ENCODE data around the gene PLXNA3. TPM values are rescaled to one million over a fixed set of nuclear protein-coding genes. Genes with fewer than 3 reads are reported as not detected.

Gene PLXNA3
- total and polyA plus RNA-seq, 10 of the 15 experiments (the other 5 are each of a cell fraction or from before 2014, with no cell fraction given) = 0.26 to 26.8 (median 3.4) TPM

- Histone ChIP-seq H2AFZ (ENCODE audit: control insufficient read depth, low read depth, low read length) (no peak overlapping the region), H4K20me1 (ENCODE audit: control insufficient read depth, insufficient read depth) (no peaks in the 10 kb centered on the region), H3K9me3 (replicated peaks; ENCODE audit: control insufficient read depth, insufficient read depth, low read length) (no peaks in the 10 kb centered on the region; the same call in 2 of the 3 replicates), H3K4me3 (no peak overlapping the region), H3K27me3 (replicated peaks in 1 of 2; ENCODE audit: control insufficient read depth in 2 of 2, insufficient read depth in 2 of 2, low read length in 1 of 2) (no peaks in the 10 kb centered on the region), H3K79me2 (ENCODE audit: control insufficient read depth, insufficient read depth, low read length) (no peaks in the 10 kb centered on the region), H3K36me3 (ENCODE audit: control insufficient read depth in 2 of 2, insufficient read depth in 2 of 2, low read length in 1 of 2) (peaks cover 0 to 2% of the 10 kb centered on the region in 2 experiments; a peak in 2 of 4 replicates), H3K4me1 (ENCODE audit: control insufficient read depth, insufficient read depth, low read length) (no peaks in the 10 kb centered on the region), H3K4me2 (ENCODE audit: control insufficient read depth, insufficient read depth) (no peak overlapping the region), H3K9ac (ENCODE audit: control insufficient read depth, insufficient read depth, low read length) (no peak overlapping the region), H3K27ac (ENCODE audit: control insufficient read depth, insufficient read depth) (no peak overlapping the region)
- ATAC-seq (no peak), FAIRE-seq (no peak), DNase-seq (ENCODE audit: low read depth, low spot score) (no peak)
- TF ChIP-seq SMARCA5 (IDR thresholded peaks at IDR 0.05) = no peak
- TF ChIP-seq BHLHE40 (IDR thresholded peaks at IDR 0.05; ENCODE audit: borderline replicate concordance in 1 of 2, low read depth in 2 of 2, low read length in 1 of 2) = no peak
- no peak for TF ChIP-seq ZNF24 (IDR thresholded peaks at IDR 0.05)
- TF ChIP-seq ZBED1 (IDR thresholded peaks at IDR 0.05; ENCODE audit: borderline replicate concordance) = no peak
- no peak for TF ChIP-seq FOXM1 (IDR thresholded peaks at IDR 0.05; ENCODE audit: low read depth, low read length)
- TF ChIP-seq HCFC1 (IDR thresholded peaks at IDR 0.05; ENCODE audit: low read length) = no peak
- 96% methylated on average over 9 of the region's 9 CpGs for WGBS (ENCODE audit: insufficient coverage, insufficient replicate concordance, low lambda C conversion rate, missing lambda C conversion rate)
- ChIA-PET POLR2A (interaction anchor here (1.2 kb wide), 1 partner anchor 22 kb away, joined by 3 read pairs; no protein-coding TSS in a partner anchor), SMC1A (ENCODE audit: uncharacterized antibody, unreplicated experiment) (no interaction called here), CTCF (no interaction called here), RAD21 (ENCODE audit: unreplicated experiment) (no interaction called here)
- intact Hi-C loops (cut with micrococcal nuclease; ENCODE audit: unreplicated experiment) (no loop called here), in situ Hi-C loops (cut with MboI) (no loop called here)
- no TSS peak for BruUV-seq (replicated peaks)
These were observed 5.3 kb upstream of the PLXNA3 start for GRCh38 chrX:154452823-154453222.

- intact Hi-C loops (cut with micrococcal nuclease; ENCODE audit: unreplicated experiment) = no loop called here
- H3K36me3 ChIP-seq (ENCODE audit: control insufficient read depth in 2 of 2, insufficient read depth in 2 of 2, low read length in 1 of 2) = no peaks in the 10 kb centered on the region
- ATAC-seq = peak; percentile 60
- no peak for TF ChIP-seq IRF5 (IDR thresholded peaks at IDR 0.05; ENCODE audit: borderline replicate concordance)
- TF ChIP-seq BCLAF1 (IDR thresholded peaks at IDR 0.05) = no peak
- TF ChIP-seq ATF3 (IDR thresholded peaks at IDR 0.05; ENCODE audit: borderline replicate concordance, extremely low read depth, low read depth, low read length) = no peak
These were observed 478 bp upstream of the PLXNA3 start for GRCh38 chrX:154457491-154458115.

More at GRCh38 chrX:154457491-154458115, 478 bp upstream of the PLXNA3 start:
- Histone ChIP-seq H4K20me1 (ENCODE audit: control insufficient read depth, insufficient read depth) (no peaks in the 10 kb centered on the region), H3K4me2 (ENCODE audit: control insufficient read depth, insufficient read depth) (no peak overlapping the region), H3K9me3 (replicated peaks; ENCODE audit: control insufficient read depth, insufficient read depth, low read length) (no peaks in the 10 kb centered on the region; the same call in 2 of the 3 replicates), H3K27ac (ENCODE audit: control insufficient read depth, insufficient read depth) (peak overlapping the region; percentile 61), H3K4me3 (peak overlapping the region; percentile 50), H3K27me3 (replicated peaks in 1 of 2; ENCODE audit: control insufficient read depth in 2 of 2, insufficient read depth in 2 of 2, low read length in 1 of 2) (no peaks in the 10 kb centered on the region), H2AFZ (ENCODE audit: control insufficient read depth, low read depth, low read length) (peak overlapping the region; percentile 33), H3K79me2 (ENCODE audit: control insufficient read depth, insufficient read depth, low read length) (peaks cover 9% of the 10 kb centered on the region), H3K9ac (ENCODE audit: control insufficient read depth, insufficient read depth, low read length) (no peak overlapping the region; the same call in 1 of the 2 replicates), H3K4me1 (ENCODE audit: control insufficient read depth, insufficient read depth, low read length) (no peaks in the 10 kb centered on the region)
- DNase-seq (ENCODE audit: low read depth, low spot score) (no peak), FAIRE-seq (no peak)
- no TSS peak for BruUV-seq (replicated peaks)
- ChIA-PET SMC1A (ENCODE audit: uncharacterized antibody, unreplicated experiment) (interaction anchor here (1.1 kb wide), 1 partner anchor 69 kb away, joined by 3 read pairs; no protein-coding TSS in a partner anchor), POLR2A (interaction anchor here (0.5 to 1.0 kb wide), 4 partner anchors 19 to 703 kb away, joined by 3 to 4 read pairs (median 3); no protein-coding TSS in a partner anchor), CTCF (interaction anchor here (0.6 kb wide), 1 partner anchor 84 kb away, joined by 3 read pairs; no protein-coding TSS in a partner anchor), RAD21 (ENCODE audit: unreplicated experiment) (no interaction called here)
- 51% methylated on average over 22 of the region's 65 CpGs for WGBS (ENCODE audit: insufficient coverage, insufficient replicate concordance, low lambda C conversion rate, missing lambda C conversion rate)
- in situ Hi-C loops (cut with MboI) = no loop called here
